Measurements from ENCODE around the gene BTBD9. TPM values are rescaled to one million over a fixed set of nuclear protein-coding genes. Genes with fewer than 3 reads are reported as not detected.
A peak's percentile ranks its signal among the peaks of the same experiment; 100 is the strongest.

Gene BTBD9
- total RNA-seq, 6 experiments from 2014 or later: 4.5 to 7.5 (median 5.7) TPM

DNA sequence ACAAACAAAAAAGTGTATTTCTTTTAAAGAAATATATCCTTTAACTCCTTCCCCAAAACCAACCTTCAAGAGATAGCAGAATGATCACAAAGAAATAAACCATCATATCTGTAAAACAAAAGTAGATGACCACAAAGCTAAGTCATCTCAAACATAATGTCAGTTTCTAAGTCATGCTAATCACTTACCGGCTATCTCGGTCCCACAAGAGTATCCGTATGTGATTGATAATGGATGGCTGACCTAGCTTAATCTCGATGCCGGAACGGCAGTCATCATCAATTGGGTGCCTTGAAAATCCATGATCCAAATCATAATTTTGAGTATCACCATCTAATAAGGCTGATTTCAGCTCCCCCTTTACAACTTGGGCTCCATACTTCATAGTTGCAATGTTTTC lies 59.7 kb downstream of the BTBD9 start:
- DNase-seq: no peak
- TF ChIP-seq POLR2A (IDR thresholded peaks at IDR 0.05): no peak
- no peak for TF ChIP-seq CTCF (IDR thresholded peaks at IDR 0.05)
- WGBS (ENCODE audit: insufficient coverage, low coverage, low lambda C conversion rate, missing lambda C conversion rate): 98% methylated on average over 6 of the region's 6 CpGs

GRCh38 chr6:38579010-38579628 lies 60.6 kb downstream of the BTBD9 start:
- no peak for DNase-seq
- Histone ChIP-seq H3K9me3 (no peaks in the 10 kb centered on the region), H3K36me3 (peaks cover 0 to 7% (median 0%) of the 10 kb centered on the region in 4 donors), H3K27me3 (no peaks in the 10 kb centered on the region), H3K27ac (no peak overlapping the region), H3K4me1 (no peaks in the 10 kb centered on the region), H3K4me3 (no peak overlapping the region)
- no peak for ATAC-seq
- intact Hi-C loops (cut with DNase I): no loop called here
- TF ChIP-seq POLR2A (IDR thresholded peaks at IDR 0.05): no peak
- no peak for TF ChIP-seq CTCF (IDR thresholded peaks at IDR 0.05)

More for the DNA sequence above, 59.7 kb downstream of the BTBD9 start:
- Histone ChIP-seq H3K4me1 (no peaks in the 10 kb centered on the region), H3K9me3 (no peaks in the 10 kb centered on the region), H3K4me3 (no peak overlapping the region), H3K36me3 (peaks cover 0 to 7% (median 0%) of the 10 kb centered on the region in 4 donors), H3K27ac (no peak overlapping the region), H3K27me3 (no peaks in the 10 kb centered on the region)
- no peak for ATAC-seq
- intact Hi-C loops (cut with DNase I): no loop called here

DNA sequence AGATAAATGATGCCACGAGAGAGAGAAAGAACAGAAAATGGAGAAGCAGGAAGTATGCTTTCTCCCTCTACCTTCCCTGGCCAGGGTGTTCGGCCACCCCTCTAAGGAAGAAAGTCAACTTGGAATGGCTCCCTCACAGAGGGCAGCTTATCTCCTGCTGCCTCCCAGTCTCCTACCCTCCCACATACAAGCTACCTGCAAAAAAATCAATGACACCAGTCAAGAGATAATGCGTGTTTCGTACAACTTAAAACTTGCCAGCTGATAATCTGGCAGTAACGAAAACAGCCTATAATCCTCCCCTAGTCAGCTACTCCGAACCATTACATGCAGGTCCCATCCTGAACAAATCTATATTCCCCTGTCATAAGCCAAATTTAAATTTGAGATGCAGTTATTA lies 61.7 kb downstream of the BTBD9 start:
- peak in 1 of 4 donors; percentile 26 for ATAC-seq
- WGBS (ENCODE audit: insufficient coverage, low coverage, low lambda C conversion rate, missing lambda C conversion rate): 85% methylated on average over 5 of the region's 6 CpGs
- TF ChIP-seq POLR2A (IDR thresholded peaks at IDR 0.05) (no peak), CTCF (IDR thresholded peaks at IDR 0.05) (no peak)
- no peak for DNase-seq
- Histone ChIP-seq H3K9me3 (no peaks in the 10 kb centered on the region), H3K36me3 (peaks cover 0 to 7% (median 0%) of the 10 kb centered on the region in 4 donors), H3K27ac (no peak overlapping the region), H3K4me1 (no peaks in the 10 kb centered on the region), H3K4me3 (no peak overlapping the region), H3K27me3 (no peaks in the 10 kb centered on the region)
- intact Hi-C loops (cut with DNase I): no loop called here

GRCh38 chr6:38577492-38577891 lies 62.2 kb downstream of the BTBD9 start:
- Histone ChIP-seq H3K27ac (no peak overlapping the region), H3K4me3 (no peak overlapping the region)
- no peak for ATAC-seq

More at GRCh38 chr6:38577492-38577891, 62.2 kb downstream of the BTBD9 start:
- Histone ChIP-seq H3K9me3 (no peaks in the 10 kb centered on the region), H3K36me3 (peaks cover 0 to 7% (median 0%) of the 10 kb centered on the region in 4 donors), H3K27me3 (no peaks in the 10 kb centered on the region), H3K4me1 (no peaks in the 10 kb centered on the region)
- no peak for DNase-seq
- intact Hi-C loops (cut with DNase I): no loop called here
- WGBS (ENCODE audit: insufficient coverage, low coverage, low lambda C conversion rate, missing lambda C conversion rate): 70% methylated on average over 2 of the region's 2 CpGs
- TF ChIP-seq CTCF (IDR thresholded peaks at IDR 0.05) (no peak), POLR2A (IDR thresholded peaks at IDR 0.05) (no peak)
